IMR-90 (cell line): Measurements from ENCODE around the gene RPS6KA2. TPM values are rescaled to one million over a fixed set of nuclear protein-coding genes. Genes with fewer than 3 reads are reported as not detected.

Experiments
- ATAC-seq: fragments of 200-7000 bp; cut with Tn5 transposase; 2 replicates; pipeline ENCODE4 v1.9.1; 2020; ENCODE audit warnings: low read depth, mild to moderate bottlenecking, moderate library complexity
- BruUV-seq: library from RNA; stranded (reverse); fragments of 400-500 nt; replicated peaks from 2 replicates; lab custom pipeline; 2021; lab: Mats Ljungman, UMichigan
- CTCF ChIA-PET: fragments of 300-600 bp; formaldehyde crosslinking; extraction: SDS; loops from one replicate; lab custom pipeline; 2021; ENCODE audit warnings: antibody characterized with exemption; lab: Yijun Ruan, JAX
- POLR2A ChIA-PET: fragments of 300-600 bp; sonication (Branson Sonifier 250); formaldehyde crosslinking; loops from one replicate; lab custom pipeline; 2022; ENCODE audit warnings: antibody characterized with exemption; ENCODE audit not compliant: unreplicated experiment; lab: Charles Lee
- DNase-seq: peaks from one replicate; pipeline ENCODE4 v3.0.0; 2013
- H2AFZ ChIP-seq: replicated peaks from 2 replicates; pipeline ENCODE3; 2013; ENCODE audit warnings: low read length, mild to moderate bottlenecking; ENCODE audit not compliant: poor library complexity
- H2AK5ac ChIP-seq: 2 replicates; pipeline ENCODE4 v1.6.1; 2013; ENCODE audit warnings: low read depth, low read length, inconsistent platforms
- H2AK9ac ChIP-seq: replicated peaks from 2 replicates; pipeline ENCODE3; 2013; ENCODE audit warnings: mild to moderate bottlenecking, low read depth, low read length, moderate library complexity; ENCODE audit not compliant: poor library complexity
- H2BK120ac ChIP-seq: 2 replicates; pipeline ENCODE4 v1.6.1; 2013; ENCODE audit warnings: low read depth, low read length, inconsistent platforms
- H2BK15ac ChIP-seq: 3 replicates; pipeline ENCODE4 v1.6.1; 2013; ENCODE audit warnings: low read depth, low read length, inconsistent platforms
- H2BK20ac ChIP-seq: 2 replicates; pipeline ENCODE4 v1.6.1; 2013; ENCODE audit warnings: low read depth, mild to moderate bottlenecking, inconsistent platforms, low read length, moderate library complexity
- H2BK5ac ChIP-seq: 2 replicates; pipeline ENCODE4 v1.6.1; 2013; ENCODE audit warnings: mild to moderate bottlenecking, low read depth, low read length, inconsistent platforms; ENCODE audit not compliant: poor library complexity, severe bottlenecking
- H3K14ac ChIP-seq: replicated peaks from 2 replicates; pipeline ENCODE4 v1.6.1; 2013; ENCODE audit warnings: low read depth, low read length, inconsistent platforms
- H3K18ac ChIP-seq: 2 replicates; pipeline ENCODE4 v1.6.1; 2013; ENCODE audit warnings: low read depth, low read length, control low read depth
- H3K23ac ChIP-seq: 2 replicates; pipeline ENCODE4 v1.6.1; 2013; ENCODE audit warnings: low read depth, low read length, inconsistent platforms
- H3K27ac ChIP-seq: 2 replicates; pipeline ENCODE4 v1.5.1; 2013; ENCODE audit warnings: mild to moderate bottlenecking, control low read depth, low read length; ENCODE audit not compliant: insufficient read depth
- H3K27me3 ChIP-seq: 2 replicates; pipeline ENCODE4 v1.6.1; 2013; ENCODE audit warnings: low read length; ENCODE audit not compliant: control insufficient read depth, insufficient read depth
- H3K36me3 ChIP-seq: 2 replicates; pipeline ENCODE4 v1.6.1; 2013; ENCODE audit warnings: low read length, mixed read lengths; ENCODE audit not compliant: control insufficient read depth, insufficient read depth
- H3K4ac ChIP-seq: 2 replicates; pipeline ENCODE4 v1.6.1; 2013; ENCODE audit warnings: low read depth, low read length, inconsistent platforms
- H3K4me1 ChIP-seq: 2 replicates; pipeline ENCODE4 v1.6.1; 2013; ENCODE audit warnings: low read length, mixed read lengths; ENCODE audit not compliant: control insufficient read depth, insufficient read depth
- H3K4me2 ChIP-seq: 2 replicates; pipeline ENCODE4 v1.6.1; 2013; ENCODE audit warnings: low read depth, mild to moderate bottlenecking, control low read depth, low read length, moderate library complexity
- H3K4me3 ChIP-seq: 2 replicates; pipeline ENCODE4 v1.5.1; 2013; ENCODE audit warnings: low read depth, mild to moderate bottlenecking, control low read depth, low read length, moderate library complexity; ENCODE audit not compliant: insufficient read depth
- H3K56ac ChIP-seq: 2 replicates; pipeline ENCODE4 v1.6.1; 2013; ENCODE audit warnings: low read length, inconsistent platforms; ENCODE audit not compliant: insufficient read depth; ENCODE audit errors: extremely low read depth
- H3K79me1 ChIP-seq, 2 experiments: 2 replicates each; pipeline ENCODE4 v1.6.1; 2013; ENCODE audit warnings: low read length in 2 of 2, inconsistent platforms in 1 of 2, low read depth in 1 of 2
- H3K9ac ChIP-seq: 2 replicates; pipeline ENCODE4 v1.6.1; 2013; ENCODE audit warnings: low read depth, low read length, control low read depth
- H3K9me1 ChIP-seq: 2 replicates; pipeline ENCODE4 v1.6.1; 2013; ENCODE audit warnings: low read length, inconsistent platforms; ENCODE audit not compliant: insufficient read depth
- H3K9me3 ChIP-seq: 2 replicates; pipeline ENCODE4 v1.6.1; 2013; ENCODE audit warnings: low read length; ENCODE audit not compliant: control insufficient read depth, insufficient read depth
- H4K20me1 ChIP-seq: 2 replicates; pipeline ENCODE4 v1.6.1; 2013; ENCODE audit warnings: low read length, inconsistent platforms; ENCODE audit not compliant: insufficient read depth
- H4K5ac ChIP-seq: 2 replicates; pipeline ENCODE4 v1.6.1; 2013; ENCODE audit warnings: mild to moderate bottlenecking, low read depth, low read length, control low read depth
- H4K8ac ChIP-seq, 2 experiments: 2 replicates each; pipeline ENCODE4 v1.6.1; 2013; ENCODE audit warnings: low read depth in 2 of 2, low read length in 2 of 2, control low read depth in 1 of 2, inconsistent platforms in 1 of 2
- H4K91ac ChIP-seq: 2 replicates; pipeline ENCODE4 v1.6.1; 2013; ENCODE audit warnings: low read depth, low read length, inconsistent platforms; ENCODE audit not compliant: insufficient read depth
- BHLHE40 ChIP-seq: fragments of 150-350 bp; IDR thresholded peaks from 2 replicates; pipeline ENCODE4 v1.6.1; 2016; ENCODE audit warnings: mild to moderate bottlenecking, low read depth, low read length
- CHD1 ChIP-seq: IDR thresholded peaks from 2 replicates; pipeline ENCODE4 v1.6.1; 2012; ENCODE audit warnings: low read depth, low read length, improper control_type of control experiment
- FOS ChIP-seq: fragments of 150-350 bp; IDR thresholded peaks from 2 replicates; pipeline ENCODE4 v1.6.1; 2016; ENCODE audit warnings: low read depth, low read length
- MXI1 ChIP-seq: IDR thresholded peaks from 2 replicates; pipeline ENCODE4 v1.6.1; 2012; ENCODE audit warnings: low read depth, mild to moderate bottlenecking, low read length, moderate library complexity, borderline replicate concordance
- NFE2L2 ChIP-seq: fragments of 150-350 bp; IDR thresholded peaks from 2 replicates; pipeline ENCODE4 v1.6.1; 2016; ENCODE audit warnings: low read depth, mild to moderate bottlenecking, low read length
- RCOR1 ChIP-seq: IDR thresholded peaks from 2 replicates; pipeline ENCODE4 v1.6.1; 2012; ENCODE audit warnings: mild to moderate bottlenecking, low read length, improper control_type of control experiment; ENCODE audit not compliant: insufficient replicate concordance
- RFX5 ChIP-seq: IDR thresholded peaks from 2 replicates; pipeline ENCODE4 v1.8.0; 2012; ENCODE audit warnings: low read depth, mild to moderate bottlenecking, low read length, moderate library complexity
- SMC3 ChIP-seq: fragments of 150-350 bp; IDR thresholded peaks from 2 replicates; pipeline ENCODE4 v1.6.1; 2016; ENCODE audit warnings: low read depth, mild to moderate bottlenecking, antibody characterized with exemption, low read length, moderate library complexity
- USF2 ChIP-seq: fragments of 150-350 bp; IDR thresholded peaks from 2 replicates; pipeline ENCODE4 v1.6.1; 2017; ENCODE audit warnings: mild to moderate bottlenecking, antibody characterized with exemption, low read length, low read depth
- WGBS, 2 experiments: methylation state at CpG; one replicate each; pipeline versions ENCODE4 v1.1.5 to v1.1.7; 2013; ENCODE audit warnings: missing lambda C conversion rate in 2 of 2; ENCODE audit not compliant: insufficient read length in 1 of 2; ENCODE audit errors: extremely low coverage in 2 of 2; 5-methylcytosine and 5-hydroxymethylcytosine counted together
- dilution Hi-C: fragments of 300-500 bp; cut with HindIII; formaldehyde crosslinking; loops from one replicate; pipeline ENCODE4 v1.14.3; 2018; ENCODE audit warnings: low sequenced_read_pairs; ENCODE audit not compliant: unreplicated experiment
- in situ Hi-C: fragments of 300-500 bp; cut with MboI; formaldehyde crosslinking; loops from 3 replicates; pipeline ENCODE4 v1.14.3; 2019; ENCODE audit warnings: low sequenced_read_pairs, inconsistent platforms, mixed read lengths
- intact Hi-C: fragments of 100-400 bp; cut with micrococcal nuclease; formaldehyde crosslinking; loops from 2 replicates; pipeline ENCODE4 v1.10.0; 2022
- polyA plus RNA-seq, 3 experiments: library from polyadenylated mRNA; depleted of rRNA; stranded (reverse); fragments of >200 nt; gene quantifications; 2 replicates each; pipeline ENCODE4 v1.2.3, GENCODE V29; 2012; ENCODE audit warnings: low replicate concordance in 1 of 3
- total RNA-seq: library from RNA; depleted of rRNA; stranded (reverse); fragments of >200 nt; gene quantifications from 2 replicates; pipeline ENCODE4 v1.2.3, GENCODE V29; 2012

The RPS6KA2 gene
- total and polyA plus RNA-seq, 2 of the 4 experiments (the other 2 are of a cell fraction) = 26.9 to 31.3 TPM

- POLR2A ChIA-PET = no interaction called here
- WGBS, 2 experiments = 96% methylated on average over 3 of the region's 13 CpGs; no CpG with 5 or more reads in 1 of the 2 experiments
- Histone ChIP-seq H3K4ac (no peak overlapping the region), H3K56ac (no peak overlapping the region), H2AFZ (no peak overlapping the region), H3K27ac (no peak overlapping the region), H3K9me1 (peaks cover 17% of the 10 kb centered on the region), H3K79me1 (no peaks in the 10 kb centered on the region; a peak in 1 of 4 replicates), H3K27me3 (no peaks in the 10 kb centered on the region), H3K4me1 (no peaks in the 10 kb centered on the region; the same call in 1 of the 2 replicates), H2BK120ac (no peak overlapping the region), H3K14ac (no peak overlapping the region), H4K20me1 (no peaks in the 10 kb centered on the region), H3K36me3 (peaks cover 70% of the 10 kb centered on the region), H3K23ac (no peak overlapping the region), H4K91ac (no peak overlapping the region), H2AK5ac (no peak overlapping the region), H3K18ac (no peak overlapping the region), H4K5ac (no peak overlapping the region), H2BK20ac (no peak overlapping the region), H3K9me3 (no peaks in the 10 kb centered on the region), H3K4me3 (no peak overlapping the region), H3K9ac (no peak overlapping the region), H2AK9ac (no peak overlapping the region), H2BK15ac (no peak overlapping the region), H4K8ac (no peak overlapping the region), H2BK5ac (no peak overlapping the region), H3K4me2 (no peak overlapping the region)
- CTCF ChIA-PET = interaction anchor here (0.6 kb wide), 1 partner anchor 854 kb away, joined by 3 read pairs; no protein-coding TSS in a partner anchor
- TF ChIP-seq BHLHE40 (no peak), FOS (no peak), NFE2L2 (no peak), USF2 (no peak), MXI1 (no peak), RFX5 (no peak), SMC3 (no peak), CHD1 (no peak), RCOR1 (no peak)
- DNase-seq (no peak), ATAC-seq (no peak)
- no TSS peak for BruUV-seq
- in situ Hi-C loops (no loop called here), intact Hi-C loops (no loop called here), dilution Hi-C loops (no loop called here)
Observed at GRCh38 chr6:166488701-166489100, 138.3 kb downstream of the RPS6KA2 start.
